ENCODE results near the gene ROR1.

Gene ROR1

DNA sequence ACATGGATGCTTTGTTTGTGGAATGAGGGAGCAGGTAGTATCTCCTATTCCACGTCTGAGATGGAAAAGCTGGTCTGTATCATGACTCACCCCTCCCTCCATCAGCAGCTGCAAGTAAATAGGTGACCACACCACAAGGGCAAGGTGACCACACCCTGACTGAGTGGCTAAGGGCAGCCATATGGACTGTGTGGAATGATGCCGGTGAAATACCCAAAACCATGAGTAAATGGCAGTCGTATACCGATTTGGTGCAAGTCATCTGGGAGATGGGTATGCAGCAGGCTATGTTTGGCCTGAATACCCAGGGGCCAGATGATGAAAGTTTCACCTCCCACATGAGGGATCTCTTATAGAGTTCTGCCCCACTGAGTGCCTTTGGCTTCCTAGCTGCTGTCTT is 413.8 kb downstream of the ROR1 start:
- Histone ChIP-seq H3K36me3 (ENCODE audit: insufficient read depth, low read length) (no peaks in the 10 kb centered on the region), H3K9ac (ENCODE audit: low read depth, low read length) (no peak overlapping the region), H3K9me3 (ENCODE audit: control insufficient read depth, insufficient read depth, low read length) (no peaks in the 10 kb centered on the region; the same call in 1 of the 2 replicates), H3K4me1 (ENCODE audit: insufficient read depth, low read length) (no peaks in the 10 kb centered on the region)

DNA sequence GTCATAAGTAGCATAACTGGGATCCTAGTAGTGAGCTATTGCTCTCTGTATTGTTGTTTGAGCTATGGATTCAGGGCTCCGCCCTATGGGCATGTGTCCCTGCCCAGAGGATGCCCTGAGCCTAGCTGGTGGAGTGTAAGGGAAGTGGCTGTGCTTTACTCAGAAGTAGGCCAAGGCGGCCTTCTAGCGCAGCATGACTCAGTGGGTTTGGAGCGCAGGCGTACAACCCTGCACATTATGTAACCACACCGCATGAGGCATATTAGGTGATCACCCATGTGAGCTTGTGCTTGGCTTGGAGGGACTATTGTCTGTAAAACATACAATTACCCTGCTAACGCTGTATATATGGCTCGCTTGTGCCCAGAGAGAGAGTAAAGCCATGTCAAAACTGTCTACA is 418.5 kb downstream of the ROR1 start:
- no peaks in the 10 kb centered on the region; the same call in 1 of the 2 replicates for H3K9me3 ChIP-seq (ENCODE audit: control insufficient read depth, insufficient read depth, low read length)
- no peaks in the 10 kb centered on the region for H3K36me3 ChIP-seq (ENCODE audit: insufficient read depth, low read length)
- no peak overlapping the region for H3K9ac ChIP-seq (ENCODE audit: low read depth, low read length)
- H3K4me1 ChIP-seq (ENCODE audit: insufficient read depth, low read length) = peaks cover 7% of the 10 kb centered on the region

DNA sequence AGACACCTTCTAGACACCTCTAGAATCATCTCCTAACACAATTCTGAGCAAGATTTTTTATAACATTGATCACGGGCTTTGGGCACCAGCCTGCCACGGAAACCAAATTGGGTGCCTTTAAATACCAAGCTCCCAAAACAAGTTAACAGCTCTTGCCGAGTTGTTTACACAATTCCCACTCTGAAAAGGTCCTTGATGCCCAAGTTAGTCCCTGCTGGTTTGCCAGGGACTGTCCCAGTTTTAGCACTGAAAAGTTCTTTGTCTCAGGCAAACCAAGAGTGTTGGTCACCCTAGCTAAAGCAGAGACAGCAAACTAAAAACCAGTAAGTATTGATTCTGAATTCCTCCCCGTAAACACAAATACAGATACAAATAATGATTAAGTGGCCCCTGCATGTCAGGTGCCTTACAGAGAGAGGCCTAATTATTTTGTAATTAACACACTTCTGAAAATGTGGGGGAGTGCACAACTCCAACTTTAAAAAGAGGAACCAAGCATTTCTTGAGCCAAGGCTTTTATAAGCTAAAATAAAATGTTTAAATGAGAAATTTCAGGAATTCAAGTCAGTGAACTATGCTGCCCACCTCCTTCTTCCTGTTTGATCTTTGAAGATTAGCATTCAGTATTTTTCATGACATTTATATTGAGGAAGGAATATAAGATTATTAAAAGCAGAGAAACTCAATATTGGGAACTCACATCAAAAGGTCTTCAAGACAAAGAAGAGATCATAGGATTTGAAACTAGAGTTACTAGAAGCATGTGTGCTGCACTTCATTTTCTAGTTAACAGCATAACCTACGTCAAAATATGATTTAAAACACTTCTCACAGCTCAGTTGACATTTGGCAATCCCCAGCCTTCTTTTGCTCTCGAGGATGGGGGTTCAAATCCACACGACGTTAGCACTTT is 420.6 kb downstream of the ROR1 start:
- Histone ChIP-seq H3K4me1 (ENCODE audit: insufficient read depth, low read length) (peaks cover 7% of the 10 kb centered on the region), H3K9ac (ENCODE audit: low read depth, low read length) (no peak overlapping the region), H3K36me3 (ENCODE audit: insufficient read depth, low read length) (no peaks in the 10 kb centered on the region), H3K9me3 (ENCODE audit: control insufficient read depth, insufficient read depth, low read length) (no peaks in the 10 kb centered on the region; the same call in 1 of the 2 replicates)

DNA sequence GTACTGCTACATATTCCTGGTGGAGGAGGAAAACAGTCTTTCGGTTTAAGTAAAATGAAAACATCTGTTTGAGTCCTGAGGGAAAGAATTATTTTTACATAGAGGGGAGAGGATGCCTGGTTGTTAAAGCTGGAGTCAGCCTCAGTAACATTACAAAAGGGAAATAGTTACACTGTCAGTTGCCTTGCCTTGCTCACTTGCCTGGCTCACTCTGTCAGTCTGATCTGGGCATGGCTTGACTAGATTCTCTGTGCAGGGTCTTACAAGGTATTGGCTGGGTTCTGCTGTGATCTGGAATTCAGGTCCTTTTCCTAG is 421.2 kb downstream of the ROR1 start:
- Histone ChIP-seq H3K9me3 (ENCODE audit: control insufficient read depth, insufficient read depth, low read length) (no peaks in the 10 kb centered on the region; the same call in 1 of the 2 replicates), H3K36me3 (ENCODE audit: insufficient read depth, low read length) (no peaks in the 10 kb centered on the region), H3K4me1 (ENCODE audit: insufficient read depth, low read length) (peaks cover 7% of the 10 kb centered on the region), H3K9ac (ENCODE audit: low read depth, low read length) (no peak overlapping the region)

DNA sequence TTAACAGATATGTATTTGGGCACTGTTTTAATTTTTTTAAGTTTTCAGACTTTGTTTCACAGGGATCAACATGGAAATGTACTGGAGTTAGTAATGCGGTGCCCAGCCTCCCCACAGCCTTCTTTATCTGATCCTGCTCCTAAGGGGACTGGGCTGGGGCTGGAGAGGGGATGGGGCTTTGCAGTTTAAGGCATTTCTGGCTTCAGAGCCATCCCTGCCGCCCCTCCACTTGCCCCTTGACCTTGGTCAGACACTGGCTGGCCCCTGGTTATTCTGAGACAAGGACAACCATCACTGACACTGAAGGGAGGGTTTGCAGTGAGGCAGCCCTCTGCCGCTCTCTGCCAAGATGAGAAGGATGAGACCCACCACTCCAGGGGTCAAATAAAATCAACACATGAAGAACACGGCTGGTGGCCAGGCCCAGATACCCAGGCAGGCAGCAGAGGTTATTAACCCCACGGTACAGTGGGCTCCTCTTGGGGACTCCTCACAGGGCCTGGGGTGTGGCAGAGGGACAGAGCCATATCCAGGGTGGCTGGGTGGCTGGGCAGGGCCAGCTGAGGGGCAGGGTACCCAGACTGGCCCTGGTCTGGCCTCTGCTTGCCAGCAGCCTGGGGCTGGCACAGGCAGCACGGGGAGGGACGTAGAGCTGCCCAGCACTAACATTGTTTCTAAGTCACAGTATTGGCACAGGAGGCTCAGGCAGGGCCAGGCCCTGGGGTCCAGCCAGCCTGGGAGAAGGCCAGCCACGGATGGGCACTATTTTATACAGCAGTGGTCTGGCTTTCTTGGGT is 422.5 kb downstream of the ROR1 start:
- H3K4me1 ChIP-seq (ENCODE audit: insufficient read depth, low read length) = peaks cover 7% of the 10 kb centered on the region
- H3K9me3 ChIP-seq (ENCODE audit: control insufficient read depth, insufficient read depth, low read length) = no peaks in the 10 kb centered on the region; the same call in 1 of the 2 replicates
- no peak overlapping the region for H3K9ac ChIP-seq (ENCODE audit: low read depth, low read length)
- no peaks in the 10 kb centered on the region for H3K36me3 ChIP-seq (ENCODE audit: insufficient read depth, low read length)

DNA sequence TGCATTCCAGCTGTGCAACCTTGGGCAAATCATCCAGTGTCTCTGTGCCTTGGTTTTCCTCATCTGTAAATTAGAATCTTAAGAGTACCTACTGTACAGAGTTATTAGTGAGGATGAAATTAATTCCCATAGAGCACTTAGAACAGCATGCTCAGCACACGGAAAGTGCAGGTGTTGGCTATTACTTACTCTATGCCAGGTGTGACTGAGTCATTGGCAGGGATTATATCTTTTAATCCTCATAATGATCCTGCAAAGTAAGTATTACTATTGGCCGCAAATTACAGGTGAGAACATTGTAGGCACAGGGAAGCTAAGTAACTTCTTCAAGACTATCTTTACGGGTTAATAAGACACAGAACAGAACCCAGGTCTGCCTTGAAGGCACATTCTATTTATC is 423.3 kb downstream of the ROR1 start:
- Histone ChIP-seq H3K36me3 (ENCODE audit: insufficient read depth, low read length) (no peaks in the 10 kb centered on the region), H3K9ac (ENCODE audit: low read depth, low read length) (no peak overlapping the region), H3K9me3 (ENCODE audit: control insufficient read depth, insufficient read depth, low read length) (no peaks in the 10 kb centered on the region; the same call in 1 of the 2 replicates), H3K4me1 (ENCODE audit: insufficient read depth, low read length) (peaks cover 7% of the 10 kb centered on the region)

DNA sequence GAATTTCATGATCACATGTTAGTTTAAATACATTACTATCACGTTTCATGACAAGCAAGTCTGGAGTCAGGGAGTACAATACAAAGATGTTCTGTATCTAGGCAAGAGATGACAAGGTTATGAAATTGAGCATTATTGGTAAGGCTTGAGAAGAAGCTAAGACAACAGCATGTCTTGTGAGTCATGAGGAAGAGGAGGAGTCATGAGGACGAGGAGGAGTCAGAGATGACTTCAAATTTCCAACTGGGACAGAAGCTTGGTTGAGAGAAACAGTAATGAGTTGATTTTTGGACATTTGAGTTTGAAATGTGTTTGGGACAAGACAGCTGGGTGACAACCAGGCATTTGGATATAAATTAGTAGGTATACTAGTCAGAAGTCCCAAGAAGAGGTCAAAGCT is 425.3 kb downstream of the ROR1 start:
- H3K4me1 ChIP-seq (ENCODE audit: insufficient read depth, low read length) = peaks cover 7% of the 10 kb centered on the region
- no peak overlapping the region for H3K9ac ChIP-seq (ENCODE audit: low read depth, low read length)
- no peaks in the 10 kb centered on the region for H3K36me3 ChIP-seq (ENCODE audit: insufficient read depth, low read length)
- H3K9me3 ChIP-seq (ENCODE audit: control insufficient read depth, insufficient read depth, low read length) = 0 out of 2 replicates have a peak, but pooled peaks cover 2% of the 10 kb centered on the region

DNA sequence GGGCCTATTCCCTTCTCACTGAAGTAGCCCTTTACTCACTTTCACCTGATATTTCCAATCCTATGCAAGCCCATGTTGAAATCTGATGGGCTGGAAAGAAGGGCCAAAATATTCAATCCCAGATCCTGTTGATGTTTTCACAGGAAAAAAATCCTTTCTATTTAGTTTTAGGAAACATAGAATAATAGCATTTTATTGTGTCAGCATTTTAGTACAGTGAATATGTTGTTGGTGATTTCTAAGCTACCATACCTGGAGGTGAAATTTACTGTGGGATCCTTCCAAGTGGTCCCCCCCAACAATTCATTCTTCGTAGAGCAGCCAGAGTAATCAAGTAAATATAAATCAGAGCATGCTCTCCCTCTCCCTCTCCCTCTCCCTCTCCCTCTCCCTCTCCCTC is 426.2 kb downstream of the ROR1 start:
- Histone ChIP-seq H3K9ac (ENCODE audit: low read depth, low read length) (no peak overlapping the region), H3K36me3 (ENCODE audit: insufficient read depth, low read length) (no peaks in the 10 kb centered on the region), H3K4me1 (ENCODE audit: insufficient read depth, low read length) (peaks cover 5% of the 10 kb centered on the region), H3K9me3 (ENCODE audit: control insufficient read depth, insufficient read depth, low read length) (0 out of 2 replicates have a peak, but pooled peaks cover 2% of the 10 kb centered on the region)

DNA sequence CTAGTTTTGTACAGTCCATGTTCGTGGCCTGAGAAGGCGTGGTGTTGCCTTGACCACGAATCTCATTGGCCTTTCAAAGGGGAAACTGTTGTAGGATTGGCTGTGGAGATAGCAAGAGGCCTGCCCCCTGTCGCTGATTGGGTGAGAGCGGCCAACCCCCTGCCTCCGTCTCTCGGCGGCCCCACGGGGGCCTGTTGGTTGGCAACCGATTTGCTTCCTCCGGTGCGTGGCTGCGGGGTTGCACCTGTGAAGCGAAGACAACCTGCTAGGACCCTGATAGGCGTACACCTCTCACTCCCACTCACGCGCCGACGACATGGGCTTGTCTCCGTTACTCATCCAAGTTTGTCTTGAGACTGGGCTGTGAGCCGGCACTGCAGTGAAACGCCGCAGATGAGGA is 429.6 kb downstream of the ROR1 start, which contains the start of gene UBE2U:
Gene UBE2U (plus strand): TSS at position 204 of the 400 bp plus-strand sequence. CDS start 428 bp downstream, outside the sequence.
- Histone ChIP-seq H3K9me3 (ENCODE audit: control insufficient read depth, insufficient read depth, low read length) (0 out of 2 replicates have a peak, but pooled peaks cover 2% of the 10 kb centered on the region), H3K9ac (ENCODE audit: low read depth, low read length) (no peak within 1 kb of the TSS)

DNA sequence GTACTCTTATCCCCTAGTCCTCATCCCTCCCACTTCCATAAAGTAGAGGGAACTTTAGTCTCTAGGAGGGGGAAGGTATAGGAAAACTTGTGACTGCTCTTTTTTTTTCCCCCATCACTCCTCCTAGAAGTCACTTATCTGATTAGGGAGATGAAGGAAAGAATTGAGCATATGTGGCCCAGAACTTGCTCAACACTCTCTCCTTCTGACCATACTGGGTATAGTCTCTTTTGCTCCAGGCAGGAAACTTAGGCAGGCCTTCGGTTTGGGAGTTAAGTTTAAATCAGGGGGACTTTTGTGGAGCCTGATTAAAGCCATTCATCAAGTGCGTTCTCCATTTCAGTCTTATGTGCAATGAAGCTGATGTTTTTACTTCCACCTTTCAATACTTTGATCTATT is 435.4 kb downstream of the ROR1 start:
- no peaks in the 10 kb centered on the region for H3K36me3 ChIP-seq (ENCODE audit: insufficient read depth, low read length)
- no peak overlapping the region for H3K9ac ChIP-seq (ENCODE audit: low read depth, low read length)
- H3K9me3 ChIP-seq (ENCODE audit: control insufficient read depth, insufficient read depth, low read length) = no peaks in the 10 kb centered on the region
- no peaks in the 10 kb centered on the region for H3K4me1 ChIP-seq (ENCODE audit: insufficient read depth, low read length)

More for the DNA sequence above, 429.6 kb downstream of the ROR1 start, which contains the start of gene UBE2U:
- no peaks in the 10 kb centered on the region for H3K36me3 ChIP-seq (ENCODE audit: insufficient read depth, low read length)
- no peaks in the 10 kb centered on the region for H3K4me1 ChIP-seq (ENCODE audit: insufficient read depth, low read length)

DNA sequence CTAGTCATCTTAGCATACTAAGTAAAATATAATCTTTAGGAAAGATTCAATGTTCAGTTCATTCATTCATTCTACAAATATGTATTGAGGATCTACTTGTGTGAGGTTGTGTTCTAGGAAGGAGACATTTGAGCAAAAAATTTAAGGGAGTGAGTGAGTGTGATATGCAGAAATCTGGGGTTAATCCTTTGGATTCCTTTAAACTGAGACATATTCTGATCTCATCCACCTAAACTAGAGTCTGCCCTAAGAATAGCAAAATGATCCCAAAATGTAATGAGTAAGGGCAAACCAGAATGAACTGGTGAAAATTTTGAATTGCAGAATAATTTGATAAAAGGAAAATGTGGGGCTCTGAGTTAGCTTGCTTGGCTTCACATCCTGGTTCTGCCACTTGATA is 438.2 kb downstream of the ROR1 start:
- Histone ChIP-seq H3K4me1 (ENCODE audit: insufficient read depth, low read length) (no peaks in the 10 kb centered on the region), H3K36me3 (ENCODE audit: insufficient read depth, low read length) (no peaks in the 10 kb centered on the region), H3K9ac (ENCODE audit: low read depth, low read length) (no peak overlapping the region), H3K9me3 (ENCODE audit: control insufficient read depth, insufficient read depth, low read length) (no peaks in the 10 kb centered on the region)

DNA sequence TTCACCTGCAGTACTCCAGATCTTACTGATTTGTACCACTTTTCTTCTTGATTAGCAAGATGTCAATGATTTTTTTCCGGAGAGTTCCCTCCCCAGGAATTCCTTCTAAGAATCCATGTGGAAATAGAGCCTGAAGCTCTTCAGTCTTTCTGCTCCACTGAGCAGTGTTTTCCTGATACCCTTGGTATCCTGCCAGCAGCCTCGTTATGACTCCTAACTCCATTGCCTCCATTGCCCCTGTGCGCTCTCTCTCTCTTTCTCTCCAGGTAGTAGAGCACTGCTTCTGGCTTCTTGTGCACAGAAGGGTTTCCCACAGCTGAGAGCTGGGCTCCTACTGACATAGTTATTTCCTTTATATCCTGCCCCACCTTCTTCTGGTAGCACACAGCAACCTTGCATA is 441.8 kb downstream of the ROR1 start:
- H3K9ac ChIP-seq (ENCODE audit: low read depth, low read length) = no peak overlapping the region
- H3K4me1 ChIP-seq (ENCODE audit: insufficient read depth, low read length) = no peaks in the 10 kb centered on the region
- no peaks in the 10 kb centered on the region for H3K36me3 ChIP-seq (ENCODE audit: insufficient read depth, low read length)
- no peaks in the 10 kb centered on the region for H3K9me3 ChIP-seq (ENCODE audit: control insufficient read depth, insufficient read depth, low read length)

DNA sequence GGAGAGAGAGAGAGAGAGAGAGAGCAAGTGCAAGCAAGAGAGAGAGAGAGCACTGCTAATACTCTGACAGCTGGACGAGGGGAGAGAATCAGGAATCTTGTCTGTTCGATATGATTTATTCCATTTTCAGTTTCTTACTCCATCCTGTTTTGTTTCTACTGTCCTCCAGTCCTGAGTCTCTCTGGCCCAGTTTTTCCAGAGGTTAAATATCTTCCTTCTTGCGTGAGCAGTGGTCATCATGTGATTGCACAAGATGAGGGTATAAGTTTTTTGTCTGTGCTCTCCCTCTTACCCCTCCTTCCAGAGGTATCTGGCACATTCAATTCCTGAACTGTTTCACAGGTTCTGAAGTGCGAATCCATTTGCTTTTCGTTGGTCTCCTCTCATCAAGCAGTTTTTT is 446.4 kb downstream of the ROR1 start:
- Histone ChIP-seq H3K9me3 (ENCODE audit: control insufficient read depth, insufficient read depth, low read length) (no peaks in the 10 kb centered on the region), H3K4me1 (ENCODE audit: insufficient read depth, low read length) (no peaks in the 10 kb centered on the region), H3K9ac (ENCODE audit: low read depth, low read length) (no peak overlapping the region), H3K36me3 (ENCODE audit: insufficient read depth, low read length) (no peaks in the 10 kb centered on the region)

DNA sequence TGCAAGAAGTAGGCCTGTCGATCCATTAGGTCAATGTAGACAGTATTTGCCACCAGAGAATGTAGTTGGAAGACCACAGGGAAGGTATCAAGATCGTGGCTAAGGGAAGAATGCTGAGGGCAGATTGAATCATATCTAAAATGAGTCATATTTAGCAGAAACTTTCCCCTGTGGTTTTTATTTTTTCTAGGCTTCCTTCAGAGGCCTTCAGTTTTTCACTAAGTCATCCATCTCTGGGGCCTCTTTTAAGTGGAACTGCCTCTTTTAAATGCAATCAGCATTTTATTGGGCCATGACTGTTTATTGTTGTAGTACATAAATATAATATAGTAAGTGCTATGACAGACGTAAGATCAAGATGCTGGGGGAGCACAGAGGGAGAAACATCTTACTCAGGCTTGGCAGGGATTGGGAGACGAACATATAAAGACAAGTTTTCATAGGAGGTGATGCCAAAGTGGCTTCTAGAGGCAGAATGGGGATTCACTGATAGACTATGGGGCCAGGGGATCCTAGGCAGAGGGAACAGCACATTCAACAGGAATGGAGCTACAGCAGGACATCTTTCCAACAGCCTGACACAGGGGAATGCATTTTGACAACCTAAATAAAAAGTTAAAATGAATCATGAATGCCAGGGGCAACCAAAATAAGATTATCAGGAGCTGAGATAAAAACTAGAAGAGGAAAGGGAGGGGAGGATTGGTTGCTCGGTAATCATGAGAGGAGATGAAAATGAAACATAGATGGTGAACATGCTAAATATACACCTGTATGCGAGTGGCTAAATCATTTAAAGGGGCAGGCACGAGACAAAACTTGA is 449.7 kb downstream of the ROR1 start:
- H3K9me3 ChIP-seq (ENCODE audit: control insufficient read depth, insufficient read depth, low read length) = no peaks in the 10 kb centered on the region
- no peaks in the 10 kb centered on the region for H3K36me3 ChIP-seq (ENCODE audit: insufficient read depth, low read length)
- no peaks in the 10 kb centered on the region for H3K4me1 ChIP-seq (ENCODE audit: insufficient read depth, low read length)
- no peak overlapping the region for H3K9ac ChIP-seq (ENCODE audit: low read depth, low read length)

All from ES-I3 (cell line).